Liver (tissue), 9 donors: ENCODE measurements around the gene CLDN14. TPM values are rescaled to one million over a fixed set of nuclear protein-coding genes. Genes with fewer than 3 reads are reported as not detected.

Experiments used
- DNase-seq: peaks from one replicate; pipeline ENCODE4 v3.0.0-alpha.2; 2017; ENCODE audit warnings: low spot score
- H3K27ac ChIP-seq, 2 donors: one replicate each; pipeline ENCODE4 v1.7.0; 2013; ENCODE audit warnings: inconsistent platforms in 2 of 2, low read length in 2 of 2, control low read depth in 1 of 2, low read depth in 1 of 2, mild to moderate bottlenecking in 1 of 2
- H3K27me3 ChIP-seq, 4 donors: one replicate each; pipeline versions ENCODE4 v1.6.1 to v1.7.0; 2013; ENCODE audit warnings: low read length in 3 of 4, inconsistent platforms in 1 of 4, mild to moderate bottlenecking in 1 of 4, moderate library complexity in 1 of 4; ENCODE audit not compliant: control insufficient read depth in 4 of 4, insufficient read depth in 4 of 4
- H3K36me3 ChIP-seq, 4 donors: one replicate each; pipeline versions ENCODE4 v1.6.1 to v1.7.0; 2013; ENCODE audit warnings: low read length in 3 of 4, mild to moderate bottlenecking in 3 of 4, low read depth in 1 of 4, moderate library complexity in 1 of 4; ENCODE audit not compliant: control insufficient read depth in 4 of 4, insufficient read depth in 3 of 4
- H3K4me1 ChIP-seq, 4 donors: one replicate each; pipeline versions ENCODE4 v1.6.1 to v1.7.0; 2013; ENCODE audit warnings: low read length in 3 of 4, mild to moderate bottlenecking in 3 of 4, moderate library complexity in 1 of 4; ENCODE audit not compliant: control insufficient read depth in 4 of 4, insufficient read depth in 4 of 4
- H3K4me3 ChIP-seq, 3 donors: one replicate each; pipeline versions ENCODE4 v1.6.1 to v1.7.0; 2013; ENCODE audit warnings: low read length in 3 of 3, control low read depth in 1 of 3, low read depth in 1 of 3, mild to moderate bottlenecking in 1 of 3
- H3K9ac ChIP-seq, 2 donors: one replicate each; pipeline ENCODE4 v1.7.0; 2013; ENCODE audit warnings: low read length in 2 of 2, mild to moderate bottlenecking in 2 of 2, moderate library complexity in 2 of 2, control low read depth in 1 of 2, low read depth in 1 of 2
- H3K9me3 ChIP-seq, 4 donors: one replicate each; pipeline versions ENCODE4 v1.6.1 to v1.7.0; 2013; ENCODE audit warnings: low read length in 3 of 4; ENCODE audit not compliant: control insufficient read depth in 4 of 4
- ATF3 ChIP-seq: IDR thresholded peaks from 2 replicates; pipeline ENCODE4 v1.6.1; 2016; ENCODE audit warnings: antibody characterized with exemption
- FOXA2 ChIP-seq: IDR thresholded peaks from 2 replicates; pipeline ENCODE4 v1.6.1; 2016; ENCODE audit warnings: antibody characterized with exemption
- JUND ChIP-seq, 2 donors: IDR thresholded peaks; 2 replicates each; pipeline ENCODE4 v1.6.1; 2016; ENCODE audit warnings: antibody characterized with exemption in 2 of 2
- TAF1 ChIP-seq: conservative IDR thresholded peaks from 2 replicates; pipeline ENCODE4 v1.6.1; 2016; ENCODE audit warnings: antibody characterized with exemption, mild to moderate bottlenecking
- YY1 ChIP-seq: IDR thresholded peaks from 2 replicates; pipeline ENCODE4 v1.6.1; 2016; ENCODE audit warnings: antibody characterized with exemption, mild to moderate bottlenecking
- ZBTB33 ChIP-seq: IDR thresholded peaks from 2 replicates; pipeline ENCODE4 v1.6.1; 2016; ENCODE audit warnings: antibody characterized with exemption
- WGBS: extraction: QIAGEN DNeasy Blood & Tissue Kit; methylation state at CpG from one replicate; pipeline ENCODE4 v1.1.7; 2013; 5-methylcytosine and 5-hydroxymethylcytosine counted together
- polyA plus RNA-seq, 2 donors: library from polyadenylated mRNA; stranded (reverse) in 1 of 2; unstranded in 1 of 2; fragments of 200-250 nt in 1 of 2; fragments of >200 nt in 1 of 2; fragmentation: Nextera tagmentation in 1 of 2; extraction: Ambion mirVana in 1 of 2; gene quantifications; one replicate each; pipeline versions ENCODE4 v1.2.1 to v1.2.3, GENCODE V29; 2013 to 2015
- total RNA-seq, 2 donors: library from RNA; depleted of rRNA; stranded (reverse); fragments of >200 nt; gene quantifications; one replicate each; pipeline ENCODE4 v1.2.3, GENCODE V29; 2014
- donor health status: healthy.
- donor health status: healthy.
- donor health status: healthy.
- donor health status: healthy.
- donor health status: healthy.

The CLDN14 gene
- total and polyA plus RNA-seq, 4 donors: 6.3 to 19.4 (median 13.4) TPM

GRCh38 chr21:36412916-36413315, 67.0 kb downstream of the CLDN14 start:
- no peak overlapping the region for H3K27ac ChIP-seq
- TF ChIP-seq JUND (IDR thresholded peaks at IDR 0.05) (no peak), FOXA2 (no peak), ATF3 (no peak), ZBTB33 (no peak)
- 97% methylated on average over 11 of the region's 11 CpGs for WGBS
- no peak overlapping the region for H3K9ac ChIP-seq
- H3K9me3 ChIP-seq: no peaks in the 10 kb centered on the region
- no peak overlapping the region for H3K4me3 ChIP-seq
- no peaks in the 10 kb centered on the region for H3K27me3 ChIP-seq
- H3K4me1 ChIP-seq: no peaks in the 10 kb centered on the region
- peaks cover 0 to 7% (median 0%) of the 10 kb centered on the region in 4 donors for H3K36me3 ChIP-seq
- no peak for DNase-seq

- no peak for DNase-seq
- Histone ChIP-seq H3K27ac (no peak overlapping the region), H3K9ac (no peak overlapping the region), H3K27me3 (no peaks in the 10 kb centered on the region), H3K4me3 (no peak overlapping the region), H3K4me1 (no peaks in the 10 kb centered on the region), H3K9me3 (no peaks in the 10 kb centered on the region), H3K36me3 (peaks cover 0 to 7% (median 0%) of the 10 kb centered on the region in 4 donors)
- TF ChIP-seq YY1: no peak
- no peak for TF ChIP-seq TAF1
- 98% methylated on average over 10 of the region's 10 CpGs for WGBS
Observed at GRCh38 chr21:36411301-36411700, 68.6 kb downstream of the CLDN14 start.

Other genes starting within 250 kb of the CLDN14 start
- gene MORC3, start 159.9 kb downstream of the CLDN14 start, total RNA-seq: 10 to 100 TPM; 22.0 to 44.1 TPM
- gene MORC3, start 159.9 kb downstream of the CLDN14 start, polyA plus RNA-seq: 1 to 10 TPM; 3.9 to 6.2 TPM
- 1 to 10 TPM in 1 of 2 donors, under 1 TPM in 1; 0.33 to 2.7 TPM for gene CHAF1B, start 94.7 kb downstream of the CLDN14 start, total RNA-seq
- under 1 TPM; 0.46 to 0.53 TPM for gene CHAF1B, start 94.7 kb downstream of the CLDN14 start, polyA plus RNA-seq
- not detected for gene SIM2, start 219.0 kb upstream of the CLDN14 start, total RNA-seq
- under 1 TPM in 1 of 2 donors, not detected in 1; 0.19 TPM for gene SIM2, start 219.0 kb upstream of the CLDN14 start, polyA plus RNA-seq